ENCODE results near the gene PUM1.
"Not testable (repeated sequence)": the region's sequence is repeated elsewhere in the genome, so short reads cannot be mapped to it uniquely, and the experiment has no call there.

The PUM1 gene

DNA sequence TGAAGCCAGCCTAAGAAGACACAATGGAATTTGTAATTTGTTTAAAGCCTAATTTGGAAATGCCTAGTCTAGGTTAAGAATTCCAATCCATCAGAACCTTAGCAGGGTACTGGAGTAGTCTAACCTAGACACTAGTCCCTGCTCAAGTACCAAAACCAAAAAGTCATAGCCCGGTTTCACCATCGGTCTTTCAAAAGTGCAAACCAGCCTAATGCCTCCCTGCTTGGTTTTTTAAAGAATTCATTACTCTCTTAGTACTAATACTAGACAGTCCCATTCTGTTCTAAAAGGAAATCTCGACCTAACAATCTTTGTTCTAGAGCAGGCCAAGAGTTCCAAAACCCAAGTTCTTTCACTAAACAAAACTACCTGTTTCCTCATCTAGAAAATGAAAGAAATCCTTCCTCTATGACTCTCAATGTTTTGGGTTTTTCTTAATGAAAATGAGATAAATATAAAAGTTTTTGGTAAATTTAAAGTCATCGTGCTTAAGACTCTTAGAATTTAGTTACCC is 2.6 kb downstream of the PUM1 start:
- DNase-seq (ENCODE audit: insufficient read length, low spot score), result no peak
- no peak for FAIRE-seq
- TF ChIP-seq, protein P1, sequence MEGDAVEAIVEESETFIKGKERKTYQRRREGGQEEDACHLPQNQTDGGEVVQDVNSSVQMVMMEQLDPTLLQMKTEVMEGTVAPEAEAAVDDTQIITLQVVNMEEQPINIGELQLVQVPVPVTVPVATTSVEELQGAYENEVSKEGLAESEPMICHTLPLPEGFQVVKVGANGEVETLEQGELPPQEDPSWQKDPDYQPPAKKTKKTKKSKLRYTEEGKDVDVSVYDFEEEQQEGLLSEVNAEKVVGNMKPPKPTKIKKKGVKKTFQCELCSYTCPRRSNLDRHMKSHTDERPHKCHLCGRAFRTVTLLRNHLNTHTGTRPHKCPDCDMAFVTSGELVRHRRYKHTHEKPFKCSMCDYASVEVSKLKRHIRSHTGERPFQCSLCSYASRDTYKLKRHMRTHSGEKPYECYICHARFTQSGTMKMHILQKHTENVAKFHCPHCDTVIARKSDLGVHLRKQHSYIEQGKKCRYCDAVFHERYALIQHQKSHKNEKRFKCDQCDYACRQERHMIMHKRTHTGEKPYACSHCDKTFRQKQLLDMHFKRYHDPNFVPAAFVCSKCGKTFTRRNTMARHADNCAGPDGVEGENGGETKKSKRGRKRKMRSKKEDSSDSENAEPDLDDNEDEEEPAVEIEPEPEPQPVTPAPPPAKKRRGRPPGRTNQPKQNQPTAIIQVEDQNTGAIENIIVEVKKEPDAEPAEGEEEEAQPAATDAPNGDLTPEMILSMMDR (IDR thresholded peaks at IDR 0.05; ENCODE audit: insufficient read depth, missing control alignments), result no peak

DNA sequence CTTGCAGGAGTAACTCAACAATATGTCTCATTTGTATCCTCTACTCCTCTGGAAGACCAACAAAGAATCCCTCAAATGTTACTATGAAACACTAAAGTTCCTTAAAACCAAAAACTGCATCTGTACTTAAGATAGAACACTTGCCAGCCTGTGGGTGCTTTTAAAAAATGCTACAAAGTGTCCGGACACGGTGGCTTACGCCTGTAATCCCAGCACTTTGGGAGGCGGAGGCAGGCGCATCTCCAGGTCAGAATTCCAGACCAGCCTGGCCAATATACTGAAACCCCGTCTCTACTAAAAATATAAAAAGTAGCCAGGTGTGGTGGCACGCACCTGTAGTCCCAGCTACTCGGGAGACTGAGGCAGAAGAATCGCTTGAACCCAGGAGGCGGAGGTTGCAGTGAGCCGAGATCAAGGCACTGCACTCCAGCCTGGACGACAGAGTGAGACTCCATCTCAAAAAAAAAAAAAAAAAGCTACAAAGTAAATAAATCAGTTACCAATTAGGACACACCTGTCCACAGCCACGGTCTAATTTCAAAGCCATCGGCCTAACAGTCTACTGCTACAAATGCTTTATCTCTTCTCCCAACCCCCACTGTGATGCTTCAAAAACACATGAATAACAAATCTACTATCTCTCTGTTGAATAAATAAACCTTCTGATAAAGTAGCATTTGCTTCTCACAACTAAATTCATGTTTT is 3.2 kb downstream of the PUM1 start:
- not testable (repeated sequence) for DNase-seq (ENCODE audit: insufficient read length, low spot score); FAIRE-seq

DNA sequence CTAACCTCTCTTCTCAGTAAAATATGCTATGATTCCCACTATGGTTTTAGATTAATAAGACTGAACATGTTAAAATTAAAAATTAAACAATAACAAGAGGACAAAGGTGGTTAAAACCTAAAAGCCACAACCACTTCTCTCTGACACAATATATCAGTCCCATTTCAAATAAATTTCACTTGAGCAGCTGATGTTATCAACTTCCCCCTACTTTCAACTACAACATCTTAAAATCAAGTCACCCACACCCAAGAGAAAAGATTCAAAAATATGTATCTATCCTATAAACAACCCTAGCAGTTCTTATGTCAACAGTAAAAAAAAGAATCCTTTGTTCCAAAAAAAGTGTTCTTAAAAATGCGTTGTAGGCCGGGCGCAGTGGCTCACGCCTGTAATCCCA is 7.5 kb downstream of the PUM1 start:
- TF ChIP-seq, protein P1 (IDR thresholded peaks at IDR 0.05; ENCODE audit: insufficient read depth, missing control alignments), result no peak
- FAIRE-seq (no peak), DNase-seq (ENCODE audit: insufficient read length, low spot score) (no peak)

DNA sequence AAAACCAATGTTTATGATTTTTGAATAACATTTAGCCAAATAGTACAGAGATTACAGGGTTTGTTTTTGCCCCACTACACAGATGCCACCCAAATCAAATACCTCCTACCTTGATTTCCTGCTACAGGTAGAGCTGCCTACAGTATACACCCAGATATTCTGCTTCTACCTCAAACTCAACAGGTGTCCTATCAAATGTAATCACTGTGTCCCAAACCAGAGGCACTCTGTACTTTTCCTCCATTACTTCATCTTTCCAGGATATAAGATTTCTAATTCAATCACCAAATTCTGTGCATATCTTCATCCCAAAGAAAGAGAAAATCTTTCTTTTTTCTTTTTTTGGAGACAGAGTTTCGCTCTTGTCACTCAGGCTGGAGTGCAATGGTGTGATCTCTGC is 9.6 kb downstream of the PUM1 start:
- FAIRE-seq (no peak), DNase-seq (ENCODE audit: insufficient read length, low spot score) (no peak)
- TF ChIP-seq, protein P1 (IDR thresholded peaks at IDR 0.05; ENCODE audit: insufficient read depth, missing control alignments), result no peak

DNA sequence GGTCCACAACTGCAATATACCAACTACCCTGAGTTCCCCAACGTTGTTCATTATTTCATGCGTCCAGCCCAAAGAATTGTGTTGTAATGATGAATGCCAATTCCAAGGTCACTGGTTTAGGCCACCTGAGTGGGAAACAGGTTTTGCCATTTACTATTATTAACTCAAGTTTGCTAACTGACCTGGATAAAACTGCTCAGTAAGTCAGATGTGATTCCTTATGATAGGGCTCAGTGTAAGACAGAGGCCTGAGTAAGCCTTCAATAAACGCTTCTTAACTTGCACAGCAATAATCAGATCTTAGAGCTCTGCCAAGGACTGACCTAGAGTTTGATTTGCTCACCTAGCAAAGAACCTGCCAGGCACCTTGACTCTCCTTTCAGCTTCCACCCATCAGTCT is 10.0 kb downstream of the PUM1 start:
- TF ChIP-seq, protein P1 (IDR thresholded peaks at IDR 0.05; ENCODE audit: insufficient read depth, missing control alignments), result no peak
- DNase-seq (ENCODE audit: insufficient read length, low spot score), result no peak
- FAIRE-seq, result no peak

DNA sequence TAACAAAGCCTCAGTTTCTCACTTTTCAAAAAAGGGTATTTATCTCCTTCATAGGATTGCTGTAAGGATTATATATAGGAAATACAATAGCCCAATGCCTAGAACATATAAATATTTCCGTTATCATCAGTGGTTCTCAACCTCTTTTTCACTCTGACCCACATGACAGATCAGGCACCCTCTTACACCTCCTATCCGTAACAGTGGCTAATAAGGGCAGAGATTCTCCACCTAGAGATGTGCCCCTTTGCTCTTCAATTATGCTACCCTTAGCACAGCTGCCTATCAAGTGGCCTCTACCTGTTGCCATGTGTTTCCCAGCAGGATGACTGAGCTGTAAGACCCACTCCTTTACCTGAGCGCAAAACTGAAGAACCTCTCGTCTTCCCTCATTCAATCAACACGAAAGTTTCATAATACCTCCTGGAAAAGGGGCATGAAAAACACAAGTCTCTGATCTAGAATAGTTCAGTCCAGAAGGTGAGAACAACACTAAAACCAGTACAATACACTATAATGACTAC is 10.5 kb downstream of the PUM1 start:
- FAIRE-seq, result no peak
- TF ChIP-seq, protein P1 (IDR thresholded peaks at IDR 0.05; ENCODE audit: insufficient read depth, missing control alignments), result no peak
- DNase-seq (ENCODE audit: insufficient read length, low spot score), result no peak

DNA sequence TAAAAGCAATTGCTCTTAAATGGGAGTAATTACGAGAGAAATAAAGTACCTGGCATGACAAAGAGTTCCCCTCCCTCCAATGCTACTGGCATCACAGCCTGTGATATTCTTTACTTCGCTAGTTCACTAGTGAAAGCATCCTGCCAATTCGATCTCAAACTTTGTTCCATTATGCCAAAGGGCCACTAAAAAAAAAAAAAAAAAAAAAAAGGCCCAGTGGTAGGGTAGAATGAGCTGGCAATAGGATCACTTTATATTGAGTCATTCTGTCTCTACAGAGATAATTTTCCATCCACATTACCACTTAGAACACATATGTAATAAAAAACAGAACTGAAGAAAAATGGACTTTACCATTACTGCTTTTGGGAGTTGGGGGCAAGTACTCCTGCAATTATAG is 11.2 kb downstream of the PUM1 start:
- DNase-seq (ENCODE audit: insufficient read length, low spot score), result no peak
- TF ChIP-seq, protein P1 (IDR thresholded peaks at IDR 0.05; ENCODE audit: insufficient read depth, missing control alignments), result no peak
- FAIRE-seq, result no peak

DNA sequence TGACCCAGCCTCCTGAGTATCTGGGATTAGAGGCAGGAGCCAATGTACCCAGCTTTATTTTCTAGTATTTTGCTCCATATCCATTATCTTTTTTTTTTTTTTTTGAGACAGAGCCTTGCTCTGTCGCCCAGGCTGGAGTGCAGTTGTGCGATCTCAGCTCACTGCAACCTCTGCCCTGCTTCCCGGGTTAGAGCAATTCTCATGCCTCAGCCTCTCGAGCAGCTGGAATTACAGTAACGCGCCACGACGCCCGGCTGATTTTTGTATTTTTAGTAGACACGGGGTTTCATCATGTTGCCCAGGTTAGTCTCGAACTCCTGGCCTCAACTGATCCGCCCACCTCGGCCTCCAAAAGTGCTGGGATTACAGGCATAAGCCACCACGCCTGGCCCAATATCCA is 12.9 kb downstream of the PUM1 start:
- not testable (repeated sequence) for FAIRE-seq; DNase-seq (ENCODE audit: insufficient read length, low spot score)

All from D721Med (cell line).